ENCODE measurements around the gene STOM. TPM values are rescaled to one million over a fixed set of nuclear protein-coding genes. Genes with fewer than 3 reads are reported as not detected.

The STOM gene
- total and polyA plus RNA-seq, 10 of the 15 experiments (the other 5 are each of a cell fraction or from before 2014, with no cell fraction given), result 6.7 to 47.4 (median 39.8) TPM

DNA sequence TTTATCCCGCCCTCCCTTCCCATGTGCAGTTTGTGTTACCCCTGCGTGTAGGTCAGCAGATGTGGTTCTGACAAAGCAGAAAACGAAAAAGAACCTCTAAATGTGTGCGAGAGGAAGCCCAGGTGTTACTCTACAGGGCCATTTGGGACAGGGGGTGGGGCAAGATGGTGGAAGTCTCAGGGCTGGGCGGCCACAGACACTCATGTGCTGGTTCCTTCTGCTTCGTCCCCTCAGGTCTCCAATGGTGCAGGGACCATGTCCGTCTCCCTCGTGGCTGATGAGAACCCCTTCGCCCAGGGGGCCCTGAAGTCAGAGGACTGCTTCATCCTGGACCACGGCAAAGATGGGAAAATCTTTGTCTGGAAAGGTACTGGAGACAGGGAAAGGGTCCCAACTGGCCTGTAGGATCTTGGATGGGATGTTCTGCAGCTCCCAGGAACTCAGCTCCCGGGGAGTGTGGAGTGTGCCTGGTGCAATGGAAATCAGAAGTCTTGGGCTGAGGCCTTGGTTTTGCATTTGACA is 53.1 kb downstream of the STOM start:
- Histone ChIP-seq H4K20me1 (ENCODE audit: control insufficient read depth, insufficient read depth) (no peaks in the 10 kb centered on the region), H3K9me3 (replicated peaks; ENCODE audit: control insufficient read depth, insufficient read depth, low read length) (no peaks in the 10 kb centered on the region), H3K4me3 (no peak overlapping the region), H3K79me2 (ENCODE audit: control insufficient read depth, insufficient read depth, low read length) (no peaks in the 10 kb centered on the region), H2AFZ (ENCODE audit: control insufficient read depth, low read depth, low read length) (no peak overlapping the region), H3K27ac (ENCODE audit: control insufficient read depth, insufficient read depth) (no peak overlapping the region), H3K4me1 (ENCODE audit: control insufficient read depth, insufficient read depth, low read length) (no peaks in the 10 kb centered on the region), H3K9ac (ENCODE audit: control insufficient read depth, insufficient read depth, low read length) (no peak overlapping the region), H3K36me3 (ENCODE audit: control insufficient read depth in 2 of 2, insufficient read depth in 2 of 2, low read length in 1 of 2) (no peaks in the 10 kb centered on the region; a peak in 1 of 4 replicates), H3K27me3 (replicated peaks in 1 of 2; ENCODE audit: control insufficient read depth in 2 of 2, insufficient read depth in 2 of 2, low read length in 1 of 2) (no peaks in the 10 kb centered on the region), H3K4me2 (ENCODE audit: control insufficient read depth, insufficient read depth) (no peak overlapping the region)
- in situ Hi-C loops (cut with MboI) (loop anchor here (5.0 kb wide), 2 partner anchors 80 to 100 kb away; no protein-coding TSS in a partner anchor), intact Hi-C loops (cut with micrococcal nuclease; ENCODE audit: unreplicated experiment) (no loop called here)
- FAIRE-seq (no peak), ATAC-seq (no peak), DNase-seq (ENCODE audit: low read depth, low spot score) (no peak)
- TF ChIP-seq, protein P1, sequence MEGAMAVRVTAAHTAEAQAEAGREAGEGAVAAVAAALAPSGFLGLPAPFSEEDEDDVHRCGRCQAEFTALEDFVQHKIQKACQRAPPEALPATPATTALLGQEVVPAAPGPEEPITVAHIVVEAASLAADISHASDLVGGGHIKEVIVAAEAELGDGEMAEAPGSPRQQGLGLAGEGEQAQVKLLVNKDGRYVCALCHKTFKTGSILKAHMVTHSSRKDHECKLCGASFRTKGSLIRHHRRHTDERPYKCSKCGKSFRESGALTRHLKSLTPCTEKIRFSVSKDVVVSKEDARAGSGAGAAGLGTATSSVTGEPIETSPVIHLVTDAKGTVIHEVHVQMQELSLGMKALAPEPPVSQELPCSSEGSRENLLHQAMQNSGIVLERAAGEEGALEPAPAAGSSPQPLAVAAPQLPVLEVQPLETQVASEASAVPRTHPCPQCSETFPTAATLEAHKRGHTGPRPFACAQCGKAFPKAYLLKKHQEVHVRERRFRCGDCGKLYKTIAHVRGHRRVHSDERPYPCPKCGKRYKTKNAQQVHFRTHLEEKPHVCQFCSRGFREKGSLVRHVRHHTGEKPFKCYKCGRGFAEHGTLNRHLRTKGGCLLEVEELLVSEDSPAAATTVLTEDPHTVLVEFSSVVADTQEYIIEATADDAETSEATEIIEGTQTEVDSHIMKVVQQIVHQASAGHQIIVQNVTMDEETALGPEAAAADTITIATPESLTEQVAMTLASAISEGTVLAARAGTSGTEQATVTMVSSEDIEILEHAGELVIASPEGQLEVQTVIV (IDR thresholded peaks at IDR 0.05; ENCODE audit: borderline replicate concordance, partially characterized antibody), result no peak
- TF ChIP-seq, protein P2, sequence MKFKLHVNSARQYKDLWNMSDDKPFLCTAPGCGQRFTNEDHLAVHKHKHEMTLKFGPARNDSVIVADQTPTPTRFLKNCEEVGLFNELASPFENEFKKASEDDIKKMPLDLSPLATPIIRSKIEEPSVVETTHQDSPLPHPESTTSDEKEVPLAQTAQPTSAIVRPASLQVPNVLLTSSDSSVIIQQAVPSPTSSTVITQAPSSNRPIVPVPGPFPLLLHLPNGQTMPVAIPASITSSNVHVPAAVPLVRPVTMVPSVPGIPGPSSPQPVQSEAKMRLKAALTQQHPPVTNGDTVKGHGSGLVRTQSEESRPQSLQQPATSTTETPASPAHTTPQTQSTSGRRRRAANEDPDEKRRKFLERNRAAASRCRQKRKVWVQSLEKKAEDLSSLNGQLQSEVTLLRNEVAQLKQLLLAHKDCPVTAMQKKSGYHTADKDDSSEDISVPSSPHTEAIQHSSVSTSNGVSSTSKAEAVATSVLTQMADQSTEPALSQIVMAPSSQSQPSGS (IDR thresholded peaks at IDR 0.05; ENCODE audit: low read length), result no peak
- TF ChIP-seq HDAC6 (IDR thresholded peaks at IDR 0.05; ENCODE audit: unreplicated experiment), result no peak
- no peak for TF ChIP-seq YBX1 (IDR thresholded peaks at IDR 0.05)
- TF ChIP-seq, protein P3, sequence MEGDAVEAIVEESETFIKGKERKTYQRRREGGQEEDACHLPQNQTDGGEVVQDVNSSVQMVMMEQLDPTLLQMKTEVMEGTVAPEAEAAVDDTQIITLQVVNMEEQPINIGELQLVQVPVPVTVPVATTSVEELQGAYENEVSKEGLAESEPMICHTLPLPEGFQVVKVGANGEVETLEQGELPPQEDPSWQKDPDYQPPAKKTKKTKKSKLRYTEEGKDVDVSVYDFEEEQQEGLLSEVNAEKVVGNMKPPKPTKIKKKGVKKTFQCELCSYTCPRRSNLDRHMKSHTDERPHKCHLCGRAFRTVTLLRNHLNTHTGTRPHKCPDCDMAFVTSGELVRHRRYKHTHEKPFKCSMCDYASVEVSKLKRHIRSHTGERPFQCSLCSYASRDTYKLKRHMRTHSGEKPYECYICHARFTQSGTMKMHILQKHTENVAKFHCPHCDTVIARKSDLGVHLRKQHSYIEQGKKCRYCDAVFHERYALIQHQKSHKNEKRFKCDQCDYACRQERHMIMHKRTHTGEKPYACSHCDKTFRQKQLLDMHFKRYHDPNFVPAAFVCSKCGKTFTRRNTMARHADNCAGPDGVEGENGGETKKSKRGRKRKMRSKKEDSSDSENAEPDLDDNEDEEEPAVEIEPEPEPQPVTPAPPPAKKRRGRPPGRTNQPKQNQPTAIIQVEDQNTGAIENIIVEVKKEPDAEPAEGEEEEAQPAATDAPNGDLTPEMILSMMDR (IDR thresholded peaks at IDR 0.05 in 2 of 3, conservative IDR thresholded peaks at IDR 0.05 in 1 of 3; ENCODE audit: control insufficient read depth in 2 of 3, extremely low read depth in 1 of 3, insufficient read depth in 1 of 3, low read depth in 3 of 3, low read length in 3 of 3), result no peak
- TF ChIP-seq CBX5 (IDR thresholded peaks at IDR 0.05; ENCODE audit: low read depth), result no peak
- no peak for TF ChIP-seq DPF2 (IDR thresholded peaks at IDR 0.05)
- no TSS peak for BruUV-seq (replicated peaks)
- POLR2A ChIA-PET, result no interaction called here
- CTCF ChIA-PET, result interaction anchor here (1.1 to 10.7 kb wide), 7 partner anchors 22 to 181 kb away, joined by 3 to 318 read pairs (median 7); no protein-coding TSS in a partner anchor
- RAD21 ChIA-PET (ENCODE audit: unreplicated experiment), result interaction anchor here (1.6 to 6.0 kb wide), 3 partner anchors 58 to 104 kb away, joined by 5 to 106 read pairs (median 17); no protein-coding TSS in a partner anchor
- SMC1A ChIA-PET (ENCODE audit: uncharacterized antibody, unreplicated experiment), result interaction anchor here (1.2 to 9.5 kb wide), 5 partner anchors 69 to 331 kb away, joined by 4 to 147 read pairs (median 5); no protein-coding TSS in a partner anchor
- 70% methylated on average over 11 of the region's 11 CpGs for WGBS (ENCODE audit: insufficient coverage, insufficient replicate concordance, low lambda C conversion rate, missing lambda C conversion rate)

Data from GM12878 (cell line).